GM12872 (cell line): ENCODE measurements around the gene ABCC1.

Experiments used
- CTCF ChIP-seq: IDR thresholded peaks from 3 replicates; pipeline ENCODE4 v1.5.1; 2011; ENCODE audit warnings: low read depth, mild to moderate bottlenecking, low read length, moderate library complexity; ENCODE audit not compliant: insufficient read depth

Gene ABCC1

GRCh38 chr16:16159662-16160061 lies 210.2 kb downstream of the ABCC1 start:
- TF ChIP-seq CTCF, result no peak

GRCh38 chr16:16161319-16161718 lies 211.9 kb downstream of the ABCC1 start:
- no peak for TF ChIP-seq CTCF

DNA sequence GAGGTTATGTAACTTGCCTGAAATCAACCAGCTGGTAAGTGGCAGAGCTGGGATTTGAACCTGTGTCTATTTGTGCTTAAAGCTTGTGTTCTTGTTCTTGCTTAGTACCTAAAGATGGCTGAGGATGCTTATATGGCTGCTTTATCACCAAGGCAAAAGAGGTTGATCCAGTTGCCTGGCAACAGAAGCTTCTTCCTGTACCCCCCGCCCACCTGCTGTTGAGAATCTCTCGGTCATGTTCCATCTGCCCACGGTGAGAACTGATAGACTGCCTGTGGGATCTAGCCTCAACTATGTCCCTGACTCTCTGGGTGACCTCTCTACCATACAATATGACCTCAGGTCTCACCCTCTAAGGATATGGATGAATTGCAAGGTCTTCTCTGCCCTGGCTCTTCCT lies 213.2 kb downstream of the ABCC1 start:
- no peak for TF ChIP-seq CTCF

GRCh38 chr16:16163109-16163508 lies 213.7 kb downstream of the ABCC1 start:
- TF ChIP-seq CTCF, result no peak

GRCh38 chr16:16163571-16163970 lies 214.2 kb downstream of the ABCC1 start:
- no peak for TF ChIP-seq CTCF

DNA sequence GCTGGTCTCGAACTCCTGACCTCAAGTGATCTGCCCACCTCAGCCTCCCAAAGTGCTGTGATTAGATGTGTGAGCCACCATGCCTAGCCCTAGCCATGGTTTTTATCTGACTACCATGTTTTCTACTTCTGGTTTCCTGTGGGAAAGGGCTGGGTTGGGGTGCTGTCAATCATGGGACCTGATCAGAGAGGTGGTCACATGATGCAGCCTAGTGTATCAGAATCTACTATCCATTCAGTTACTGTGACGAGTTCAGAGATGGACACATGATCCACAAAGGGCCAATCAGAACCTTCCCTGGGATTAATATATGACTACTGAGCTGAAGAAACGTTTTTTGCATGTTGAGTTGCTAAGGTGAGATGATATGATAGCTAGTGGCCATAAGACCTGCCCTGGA lies 214.8 kb downstream of the ABCC1 start:
- no peak for TF ChIP-seq CTCF

- no peak for TF ChIP-seq CTCF
These were observed 216.7 kb downstream of the ABCC1 start for GRCh38 chr16:16166085-16166484.

- TF ChIP-seq CTCF, result no peak
These were observed 217.5 kb downstream of the ABCC1 start for GRCh38 chr16:16166949-16167348.
